CD4-positive, alpha-beta T cell (primary cell): ENCODE results near the gene ASPHD1. TPM values are rescaled to one million over a fixed set of nuclear protein-coding genes. Genes with fewer than 3 reads are reported as not detected.

Source experiments
- ATAC-seq: fragments of 200-7000 bp; cut with Tn5 transposase; one replicate; pipeline ENCODE4 v1.10.0; 2022; ENCODE audit warnings: mild to moderate bottlenecking; ENCODE audit not compliant: poor library complexity
- CTCF ChIA-PET: fragments of 350-600 bp; sonication (Branson Sonifier 250); formaldehyde crosslinking; loops from one replicate; lab custom pipeline; 2021; ENCODE audit warnings: antibody characterized with exemption, inconsistent platforms; lab: Charles Lee
- POLR2A ChIA-PET: fragments of 350-600 bp; sonication (Branson Sonifier 250); formaldehyde crosslinking; loops from one replicate; lab custom pipeline; 2021; ENCODE audit warnings: antibody characterized with exemption, inconsistent platforms; lab: Charles Lee
- DNase-seq, 14 experiments: peaks; one replicate each; pipeline ENCODE4 v3.0.0-alpha.2; 2013 to 2020; ENCODE audit warnings: mixed read lengths in 2 of 14
- H3K27ac ChIP-seq, 2 donors: one replicate each; pipeline versions ENCODE4 v1.5.1 to v1.7.0; 2013; ENCODE audit warnings: low read length in 2 of 2, low read depth in 1 of 2, mild to moderate bottlenecking in 1 of 2
- H3K27me3 ChIP-seq, 2 experiments: 1 replicate in 1 of 2; 2 replicates in 1 of 2; pipeline versions ENCODE4 v1.6.1 to v1.7.0; 2013; ENCODE audit warnings: low read length in 2 of 2, control low read depth in 1 of 2, mild to moderate bottlenecking in 1 of 2, moderate library complexity in 1 of 2; ENCODE audit not compliant: insufficient read depth in 2 of 2, control insufficient read depth in 1 of 2
- H3K36me3 ChIP-seq: one replicate; pipeline ENCODE4 v1.6.1; 2013; ENCODE audit warnings: low read length, control low read depth; ENCODE audit not compliant: insufficient read depth
- H3K4me1 ChIP-seq: one replicate; pipeline ENCODE4 v1.6.1; 2013; ENCODE audit warnings: low read length, control low read depth; ENCODE audit not compliant: insufficient read depth
- H3K4me3 ChIP-seq: one replicate; pipeline ENCODE4 v1.5.1; 2013; ENCODE audit warnings: mild to moderate bottlenecking, low read length, moderate library complexity
- H3K9me3 ChIP-seq, 2 experiments: 1 replicate in 1 of 2; 2 replicates in 1 of 2; pipeline versions ENCODE4 v1.6.1 to v1.7.0; 2013; ENCODE audit warnings: low read length in 2 of 2, mild to moderate bottlenecking in 2 of 2, control low read depth in 1 of 2, moderate library complexity in 1 of 2; ENCODE audit not compliant: control insufficient read depth in 1 of 2, insufficient read depth in 1 of 2
- H3K27ac Mint-ChIP-seq: one replicate; pipeline ENCODE4 v1.8.0; 2020; ENCODE audit warnings: mixed read lengths
- H3K27me3 Mint-ChIP-seq: one replicate; pipeline ENCODE4 v1.8.0; 2021; ENCODE audit warnings: mixed read lengths
- H3K36me3 Mint-ChIP-seq: one replicate; pipeline ENCODE4 v1.8.0; 2021; ENCODE audit warnings: low read depth, mixed read lengths
- H3K4me1 Mint-ChIP-seq: one replicate; pipeline ENCODE4 v1.8.0; 2021; ENCODE audit warnings: low read depth, mixed read lengths
- H3K4me3 Mint-ChIP-seq: one replicate; pipeline ENCODE4 v1.8.0; 2020; ENCODE audit warnings: mild to moderate bottlenecking, mixed read lengths
- H3K9me3 Mint-ChIP-seq: one replicate; pipeline ENCODE4 v1.8.0; 2020; ENCODE audit warnings: mixed read lengths
- CTCF ChIP-seq: fragments of 200-600 bp; IDR thresholded peaks from one replicate; pipeline ENCODE4 v1.8.0; 2022; ENCODE audit warnings: antibody characterized with exemption, mild to moderate bottlenecking
- intact Hi-C, 2 experiments: fragments of 100-400 bp; cut with DNase I in 1 of 2; cut with micrococcal nuclease in 1 of 2; formaldehyde crosslinking; loops; one replicate each; pipeline versions ENCODE4 v1.15.1 to v1.9.0; 2023 to 2025; cut with DNase I, micrococcal nuclease
- total RNA-seq, 174 experiments: library from RNA in 2 of 174; stranded (reverse) in 2 of 174; gene quantifications; one replicate each; pipeline ENCODE4 v1.2.3 and lab custom pipeline; 2021 to 2026

ASPHD1 gene
- total RNA-seq, 2 experiments from 2014 or later = not detected

- TF ChIP-seq CTCF = no peak
- intact Hi-C loops = no loop called here
- ChIA-PET CTCF (no interaction called here), POLR2A (interaction anchor here (1.4 kb wide), 1 partner anchor 11 kb away, joined by 3 read pairs; the partner anchor contains the start of gene KCTD13)
- ATAC-seq = no peak
- H3K27me3 ChIP-seq = no peaks in the 10 kb centered on the region
- Mint-ChIP-seq H3K9me3 (no peaks in the 10 kb centered on the region), H3K36me3 (peaks cover 62% of the 10 kb centered on the region), H3K27me3 (no peaks in the 10 kb centered on the region), H3K27ac (no peak overlapping the region), H3K4me3 (no peak overlapping the region), H3K4me1 (peaks cover 6% of the 10 kb centered on the region)
- no peak for DNase-seq
- H3K9me3 ChIP-seq = no peaks in the 10 kb centered on the region
- H3K36me3 ChIP-seq = peaks cover 40% of the 10 kb centered on the region
- H3K4me1 ChIP-seq = no peaks in the 10 kb centered on the region
- no peak overlapping the region for H3K4me3 ChIP-seq
- H3K27ac ChIP-seq = no peak overlapping the region
Observed at GRCh38 chr16:29915590-29916247, 15.4 kb downstream of the ASPHD1 start.

GRCh38 chr16:29916979-29917378, 16.7 kb downstream of the ASPHD1 start:
- Mint-ChIP-seq H3K4me1 (peaks cover 12% of the 10 kb centered on the region), H3K27me3 (no peaks in the 10 kb centered on the region), H3K9me3 (no peaks in the 10 kb centered on the region), H3K27ac (no peak overlapping the region), H3K4me3 (no peak overlapping the region), H3K36me3 (peaks cover 71% of the 10 kb centered on the region)
- ATAC-seq = no peak
- Histone ChIP-seq H3K4me3 (no peak overlapping the region), H3K4me1 (no peaks in the 10 kb centered on the region), H3K27me3 (no peaks in the 10 kb centered on the region), H3K36me3 (peaks cover 53% of the 10 kb centered on the region), H3K27ac (no peak overlapping the region), H3K9me3 (no peaks in the 10 kb centered on the region)
- no peak for DNase-seq
- no peak for TF ChIP-seq CTCF
- POLR2A ChIA-PET = no interaction called here
- CTCF ChIA-PET = no interaction called here
- intact Hi-C loops = no loop called here

GRCh38 chr16:29920288-29921033, 20.2 kb downstream of the ASPHD1 start:
- intact Hi-C loops = loop anchor here in 1 of 2 experiments (5.0 kb wide), 1 partner anchor 57 kb away; no protein-coding TSS in a partner anchor
- Histone ChIP-seq H3K9me3 (no peaks in the 10 kb centered on the region), H3K27ac (no peak overlapping the region), H3K27me3 (no peaks in the 10 kb centered on the region), H3K36me3 (peaks cover 58% of the 10 kb centered on the region), H3K4me3 (no peak overlapping the region), H3K4me1 (peaks cover 17% of the 10 kb centered on the region)
- CTCF ChIA-PET = no interaction called here
- DNase-seq = no peak
- no peak for TF ChIP-seq CTCF
- Mint-ChIP-seq H3K4me3 (no peak overlapping the region), H3K4me1 (peaks cover 31% of the 10 kb centered on the region), H3K36me3 (peaks cover 72% of the 10 kb centered on the region), H3K9me3 (no peaks in the 10 kb centered on the region), H3K27ac (no peak overlapping the region), H3K27me3 (no peaks in the 10 kb centered on the region)
- no peak for ATAC-seq
- POLR2A ChIA-PET = interaction anchor here (1.2 kb wide), 1 partner anchor 218 kb away, joined by 3 read pairs; no protein-coding TSS in a partner anchor
